H9 (cell line): Measurements from ENCODE around the gene ACYP2. TPM values are rescaled to one million over a fixed set of nuclear protein-coding genes. Genes with fewer than 3 reads are reported as not detected.

Experiments
- DNase-seq: peaks from one replicate; pipeline ENCODE4 v3.0.0-alpha.2; 2017
- H2AFZ ChIP-seq: one replicate; pipeline ENCODE4 v1.6.1; 2013; ENCODE audit warnings: mild to moderate bottlenecking, low read length, control low read depth, moderate library complexity
- H2AK5ac ChIP-seq: 2 replicates; pipeline ENCODE4 v1.6.1; 2013; ENCODE audit warnings: low read length, control low read depth, mixed read lengths; ENCODE audit not compliant: insufficient read length
- H2BK120ac ChIP-seq: one replicate; pipeline ENCODE4 v1.6.1; 2013; ENCODE audit warnings: low read depth, mild to moderate bottlenecking, low read length, control low read depth, inconsistent platforms; ENCODE audit not compliant: poor library complexity, severe bottlenecking
- H2BK12ac ChIP-seq: 2 replicates; pipeline ENCODE4 v1.6.1; 2013; ENCODE audit warnings: low read length, control low read depth, mixed read lengths, low read depth; ENCODE audit not compliant: insufficient read length
- H2BK15ac ChIP-seq: 2 replicates; pipeline ENCODE4 v1.6.1; 2013; ENCODE audit warnings: low read depth, low read length, control low read depth
- H2BK20ac ChIP-seq: one replicate; pipeline ENCODE4 v1.6.1; 2013; ENCODE audit warnings: low read depth, mild to moderate bottlenecking, low read length, control low read depth, inconsistent platforms; ENCODE audit not compliant: poor library complexity, severe bottlenecking
- H2BK5ac ChIP-seq: 2 replicates; pipeline ENCODE4 v1.6.1; 2013; ENCODE audit warnings: low read length, control low read depth, mixed read lengths; ENCODE audit not compliant: insufficient read length
- H3K14ac ChIP-seq: 2 replicates; pipeline ENCODE4 v1.6.1; 2013; ENCODE audit warnings: low read length, control low read depth; ENCODE audit not compliant: insufficient read depth
- H3K18ac ChIP-seq: 2 replicates; pipeline ENCODE4 v1.6.1; 2013; ENCODE audit warnings: low read depth, mild to moderate bottlenecking, mixed read lengths, low read length, control low read depth; ENCODE audit not compliant: insufficient read length
- H3K23ac ChIP-seq: 2 replicates; pipeline ENCODE4 v1.6.1; 2013; ENCODE audit warnings: low read length, control low read depth, mixed read lengths, low read depth; ENCODE audit not compliant: insufficient read length
- H3K23me2 ChIP-seq: 2 replicates; pipeline ENCODE4 v1.6.1; 2013; ENCODE audit warnings: low read depth, mild to moderate bottlenecking, mixed read lengths, low read length, control low read depth; ENCODE audit not compliant: insufficient read length, poor library complexity, severe bottlenecking
- H3K27ac ChIP-seq: 2 replicates; pipeline ENCODE4 v1.5.1; 2013; ENCODE audit warnings: low read length, control low read depth, mixed read lengths, low read depth; ENCODE audit not compliant: insufficient read length
- H3K27me3 ChIP-seq: 2 replicates; pipeline ENCODE4 v1.6.1; 2013; ENCODE audit warnings: low read length, control low read depth, inconsistent platforms; ENCODE audit not compliant: insufficient read depth
- H3K4ac ChIP-seq: 2 replicates; pipeline ENCODE4 v1.6.1; 2013; ENCODE audit warnings: low read depth, mild to moderate bottlenecking, control low read depth, inconsistent platforms, low read length, moderate library complexity
- H3K4me1 ChIP-seq: 2 replicates; pipeline ENCODE4 v1.6.1; 2013; ENCODE audit warnings: low read length, control low read depth, inconsistent platforms; ENCODE audit not compliant: insufficient read depth
- H3K4me2 ChIP-seq: 2 replicates; pipeline ENCODE4 v1.6.1; 2013; ENCODE audit warnings: low read length, control low read depth, mixed read lengths; ENCODE audit not compliant: insufficient read length, insufficient read depth
- H3K56ac ChIP-seq: 2 replicates; pipeline ENCODE4 v1.6.1; 2013; ENCODE audit warnings: low read depth, mild to moderate bottlenecking, mixed read lengths, low read length, control low read depth; ENCODE audit not compliant: insufficient read length
- H3K79me1 ChIP-seq: 2 replicates; pipeline ENCODE4 v1.6.1; 2013; ENCODE audit warnings: low read depth, mild to moderate bottlenecking, moderate library complexity, low read length, control low read depth, inconsistent platforms; ENCODE audit not compliant: insufficient read depth, poor library complexity, severe bottlenecking
- H3K79me2 ChIP-seq: 2 replicates; pipeline ENCODE4 v1.6.1; 2013; ENCODE audit warnings: low read length, control low read depth, inconsistent platforms; ENCODE audit not compliant: insufficient read depth
- H3K9ac ChIP-seq: 2 replicates; pipeline ENCODE4 v1.6.1; 2013; ENCODE audit warnings: low read length, control low read depth, mixed read lengths; ENCODE audit not compliant: insufficient read length; ENCODE audit errors: extremely low read depth
- H3K9me3 ChIP-seq: one replicate; pipeline ENCODE4 v1.6.1; 2013; ENCODE audit warnings: low read depth, low read length, inconsistent platforms; ENCODE audit not compliant: control insufficient read depth
- H3T11ph ChIP-seq: one replicate; pipeline ENCODE4 v1.6.1; 2013; ENCODE audit warnings: mild to moderate bottlenecking, low read length, control low read depth, inconsistent platforms
- H4K20me1 ChIP-seq: one replicate; pipeline ENCODE4 v1.6.1; 2013; ENCODE audit not compliant: control insufficient read depth, insufficient read length, insufficient read depth
- H4K5ac ChIP-seq: 2 replicates; pipeline ENCODE4 v1.6.1; 2013; ENCODE audit warnings: low read depth, mild to moderate bottlenecking, mixed read lengths, low read length, control low read depth; ENCODE audit not compliant: insufficient read length
- H4K8ac ChIP-seq: replicated peaks from 2 replicates; pipeline ENCODE4 v1.6.1; 2013; ENCODE audit warnings: low read length, control low read depth, mixed read lengths, low read depth; ENCODE audit not compliant: insufficient read length
- H4K91ac ChIP-seq: 2 replicates; pipeline ENCODE4 v1.6.1; 2013; ENCODE audit warnings: low read depth, mild to moderate bottlenecking, moderate library complexity, mixed read lengths, low read length, control low read depth; ENCODE audit not compliant: insufficient read length
- H3K27ac Mint-ChIP-seq, 3 experiments: 2 replicates in 2 of 3; 3 replicates in 1 of 3; pipeline ENCODE4 v1.8.0; 2020 to 2021; ENCODE audit warnings: mixed read lengths in 3 of 3, mild to moderate bottlenecking in 1 of 3, moderate library complexity in 1 of 3
- H3K27me3 Mint-ChIP-seq: 2 replicates; pipeline ENCODE4 v1.8.0; 2021; ENCODE audit warnings: low read depth, mild to moderate bottlenecking, moderate library complexity, mixed read lengths
- H3K36me3 Mint-ChIP-seq, 3 experiments: 2 replicates in 2 of 3; 3 replicates in 1 of 3; pipeline ENCODE4 v1.8.0; 2020 to 2021; ENCODE audit warnings: low read depth in 3 of 3, mixed read lengths in 3 of 3; ENCODE audit not compliant: insufficient read depth in 1 of 3
- H3K4me1 Mint-ChIP-seq, 2 experiments: 2 replicates each; pipeline ENCODE4 v1.8.0; 2020; ENCODE audit warnings: mixed read lengths in 2 of 2
- H3K4me3 Mint-ChIP-seq, 2 experiments: 2 replicates in 1 of 2; 3 replicates in 1 of 2; pipeline ENCODE4 v1.8.0; 2020 to 2021; ENCODE audit warnings: mild to moderate bottlenecking in 2 of 2, mixed read lengths in 2 of 2, moderate library complexity in 1 of 2
- H3K9me3 Mint-ChIP-seq, 2 experiments: 2 replicates in 1 of 2; 3 replicates in 1 of 2; pipeline ENCODE4 v1.8.0; 2020; ENCODE audit warnings: mild to moderate bottlenecking in 2 of 2, mixed read lengths in 2 of 2, moderate library complexity in 1 of 2
- WGBS: extraction: QIAGEN DNeasy Blood & Tissue Kit; methylation state at CpG from one replicate; pipeline ENCODE4 v1.1.7; 2013; ENCODE audit warnings: missing lambda C conversion rate, low lambda C conversion rate, mixed read lengths; ENCODE audit not compliant: insufficient read length; ENCODE audit errors: extremely low coverage; 5-methylcytosine and 5-hydroxymethylcytosine counted together
- total RNA-seq: library from RNA; stranded (reverse); gene quantifications from 2 replicates; pipeline ENCODE4 v1.2.1, GENCODE V29; 2021
- TF ChIP-seq, protein P1 (sequence below): fragments of 200-600 bp; sonication (generic); conservative IDR thresholded peaks from 3 replicates; pipeline ENCODE4 v1.8.0; 2021; ENCODE audit warnings: antibody characterized with exemption, mild to moderate bottlenecking

The ACYP2 gene
- total RNA-seq, 1 experiment from 2014 or later, result 3.2 TPM

DNA sequence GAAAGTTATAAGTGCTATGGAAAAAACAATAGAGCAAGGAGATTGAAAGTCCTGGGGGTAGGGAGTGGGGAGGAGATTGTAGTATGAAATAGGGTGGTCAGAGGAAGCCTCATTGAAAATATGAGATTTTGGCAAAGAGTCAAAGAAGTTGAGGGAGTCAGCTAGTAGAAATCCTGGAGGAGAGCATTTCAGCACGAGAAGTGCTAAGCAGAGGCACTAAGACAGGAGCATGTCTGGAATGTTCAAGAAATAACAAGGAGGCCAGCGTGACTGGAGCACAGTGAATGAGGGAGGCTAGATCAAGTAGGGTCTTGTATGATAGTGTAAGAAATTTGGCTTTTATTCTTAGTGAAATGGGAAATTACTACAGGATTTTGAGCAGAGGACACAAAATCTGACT, 142.8 kb downstream of the ACYP2 start:
- TF ChIP-seq, protein P1, sequence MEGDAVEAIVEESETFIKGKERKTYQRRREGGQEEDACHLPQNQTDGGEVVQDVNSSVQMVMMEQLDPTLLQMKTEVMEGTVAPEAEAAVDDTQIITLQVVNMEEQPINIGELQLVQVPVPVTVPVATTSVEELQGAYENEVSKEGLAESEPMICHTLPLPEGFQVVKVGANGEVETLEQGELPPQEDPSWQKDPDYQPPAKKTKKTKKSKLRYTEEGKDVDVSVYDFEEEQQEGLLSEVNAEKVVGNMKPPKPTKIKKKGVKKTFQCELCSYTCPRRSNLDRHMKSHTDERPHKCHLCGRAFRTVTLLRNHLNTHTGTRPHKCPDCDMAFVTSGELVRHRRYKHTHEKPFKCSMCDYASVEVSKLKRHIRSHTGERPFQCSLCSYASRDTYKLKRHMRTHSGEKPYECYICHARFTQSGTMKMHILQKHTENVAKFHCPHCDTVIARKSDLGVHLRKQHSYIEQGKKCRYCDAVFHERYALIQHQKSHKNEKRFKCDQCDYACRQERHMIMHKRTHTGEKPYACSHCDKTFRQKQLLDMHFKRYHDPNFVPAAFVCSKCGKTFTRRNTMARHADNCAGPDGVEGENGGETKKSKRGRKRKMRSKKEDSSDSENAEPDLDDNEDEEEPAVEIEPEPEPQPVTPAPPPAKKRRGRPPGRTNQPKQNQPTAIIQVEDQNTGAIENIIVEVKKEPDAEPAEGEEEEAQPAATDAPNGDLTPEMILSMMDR, result no peak
- Histone ChIP-seq H3K18ac (no peak overlapping the region), H2BK5ac (no peak overlapping the region), H3K4me1 (no peaks in the 10 kb centered on the region), H2AK5ac (no peak overlapping the region), H3K23ac (no peak overlapping the region), H2BK20ac (no peak overlapping the region), H2BK15ac (no peak overlapping the region), H3K9ac (no peak overlapping the region), H3K23me2 (no peaks in the 10 kb centered on the region), H4K5ac (no peak overlapping the region), H4K91ac (no peak overlapping the region), H3K79me1 (no peaks in the 10 kb centered on the region), H2AFZ (no peak overlapping the region), H3K27ac (no peak overlapping the region), H4K20me1 (no peaks in the 10 kb centered on the region), H3T11ph (no peak overlapping the region), H3K14ac (no peak overlapping the region), H4K8ac (no peak overlapping the region), H3K79me2 (no peaks in the 10 kb centered on the region), H3K4ac (no peak overlapping the region), H3K9me3 (no peaks in the 10 kb centered on the region), H2BK120ac (no peak overlapping the region), H3K27me3 (no peaks in the 10 kb centered on the region), H3K56ac (no peak overlapping the region), H2BK12ac (no peak overlapping the region), H3K4me2 (no peak overlapping the region)
- no peak for DNase-seq
- Mint-ChIP-seq H3K9me3 (peaks cover 2 to 3% of the 10 kb centered on the region in 2 experiments; a peak in 2 of 5 replicates), H3K36me3 (no peaks in the 10 kb centered on the region), H3K27me3 (no peaks in the 10 kb centered on the region), H3K27ac (no peak overlapping the region), H3K4me3 (no peak overlapping the region), H3K4me1 (peaks cover 4 to 8% of the 10 kb centered on the region in 2 experiments)
- WGBS, result no CpG with 5 or more reads among the region's 2 CpGs
